NCI-H82 treated with DMSO at 0.1 percent for 48 hours (cell line): ENCODE measurements around the gene SEPHS2.

ENCODE experiments used
- DNase-seq: peaks from one replicate; lab custom pipeline; 2025; ENCODE audit not compliant: unreplicated experiment; lab: John Stamatoyannopoulos, UW

SEPHS2 gene

GRCh38 chr16:30434852-30435251, 10.8 kb downstream of the SEPHS2 start:
- DNase-seq: no peak

GRCh38 chr16:30430428-30430970, 15.2 kb downstream of the SEPHS2 start:
- DNase-seq: no peak

GRCh38 chr16:30429678-30430427, 15.8 kb downstream of the SEPHS2 start, which contains the start of gene DCTPP1:
TSS of gene DCTPP1 (minus strand) at chr16:30430030. CDS start at chr16:30429980, 50 bp downstream.
- peak; percentile 99 for DNase-seq

GRCh38 chr16:30429418-30429677, 16.3 kb downstream of the SEPHS2 start:
- no peak for DNase-seq

GRCh38 chr16:30428055-30428454, 17.6 kb downstream of the SEPHS2 start:
- DNase-seq: no peak

GRCh38 chr16:30421010-30421409, 24.7 kb downstream of the SEPHS2 start:
- no peak for DNase-seq

GRCh38 chr16:30418350-30419181, 27.1 kb downstream of the SEPHS2 start:
- DNase-seq: no peak

GRCh38 chr16:30417529-30418349, 27.9 kb downstream of the SEPHS2 start:
- DNase-seq: no peak

- DNase-seq: no peak
These were observed 28.8 kb downstream of the SEPHS2 start for GRCh38 chr16:30416624-30417528.

- no peak for DNase-seq
These were observed 29.5 kb downstream of the SEPHS2 start for GRCh38 chr16:30416047-30416603.

GRCh38 chr16:30414159-30414558, 31.5 kb downstream of the SEPHS2 start:
- no peak for DNase-seq

- DNase-seq: no peak
These were observed 32.4 kb downstream of the SEPHS2 start for GRCh38 chr16:30413112-30413806.

GRCh38 chr16:30409125-30410060, 36.3 kb downstream of the SEPHS2 start:
- DNase-seq: peak; percentile 63

GRCh38 chr16:30407804-30408534, 37.7 kb downstream of the SEPHS2 start:
- DNase-seq: no peak

- DNase-seq: peak; percentile 45
These were observed 38.4 kb downstream of the SEPHS2 start, which contains the start of gene ZNF771 for GRCh38 chr16:30407102-30407803. TSS of gene ZNF771 (plus strand) at chr16:30407606. CDS start at chr16:30408054, 448 bp downstream.

GRCh38 chr16:30406795-30407101, 38.9 kb downstream of the SEPHS2 start:
- no peak for DNase-seq
